NCI-H2081 (cell line): ENCODE data around the gene IGSF8.

Experiments used
- DNase-seq, 2 experiments: peaks; one replicate each; lab custom pipeline; 2025; lab: John Stamatoyannopoulos, UW

IGSF8 gene

GRCh38 chr1:160103658-160104408 lies 5.4 kb upstream of the IGSF8 start:
- no peak for DNase-seq

GRCh38 chr1:160101717-160102522 lies 3.5 kb upstream of the IGSF8 start:
- DNase-seq = no peak

DNA sequence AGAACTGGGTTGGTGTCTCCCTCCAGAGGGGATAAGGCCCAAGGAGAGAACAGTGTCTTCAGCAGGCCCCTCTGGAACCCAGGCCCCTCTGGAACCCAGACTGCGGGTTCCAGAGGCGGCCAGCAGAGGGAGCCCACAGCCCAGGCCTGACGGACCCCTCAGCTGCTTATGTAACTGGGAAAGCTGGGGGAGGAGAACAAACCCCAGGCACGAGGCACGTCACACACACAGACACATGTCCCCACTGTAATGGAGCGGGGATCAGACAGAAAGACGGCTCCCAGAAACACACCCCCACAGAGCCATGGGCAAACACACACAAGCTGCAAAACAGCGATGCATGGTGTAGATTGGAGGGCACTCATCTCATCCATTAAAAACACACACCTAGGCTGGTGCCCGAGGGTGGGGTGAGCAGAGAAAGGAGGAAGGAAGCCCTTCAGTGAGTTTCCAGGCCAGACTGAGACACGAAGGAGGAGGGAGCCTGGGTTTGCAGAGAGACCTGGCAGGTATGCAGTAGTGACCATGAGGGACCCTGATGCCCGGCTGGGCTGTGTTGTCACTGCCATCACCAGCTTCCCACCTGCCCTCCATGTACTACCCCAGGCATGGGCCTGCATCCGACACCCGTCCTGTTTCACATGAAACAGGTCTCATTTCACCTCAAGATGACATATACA lies 2.8 kb upstream of the IGSF8 start:
- peak; percentile 76 to 80 for DNase-seq

- DNase-seq = no peak
Observed at GRCh38 chr1:160099716-160100375, 1.4 kb upstream of the IGSF8 start.

- peak; percentile 92 to 99 for DNase-seq
Observed at GRCh38 chr1:160098852-160099561, 588 bp upstream of the IGSF8 start.

DNA sequence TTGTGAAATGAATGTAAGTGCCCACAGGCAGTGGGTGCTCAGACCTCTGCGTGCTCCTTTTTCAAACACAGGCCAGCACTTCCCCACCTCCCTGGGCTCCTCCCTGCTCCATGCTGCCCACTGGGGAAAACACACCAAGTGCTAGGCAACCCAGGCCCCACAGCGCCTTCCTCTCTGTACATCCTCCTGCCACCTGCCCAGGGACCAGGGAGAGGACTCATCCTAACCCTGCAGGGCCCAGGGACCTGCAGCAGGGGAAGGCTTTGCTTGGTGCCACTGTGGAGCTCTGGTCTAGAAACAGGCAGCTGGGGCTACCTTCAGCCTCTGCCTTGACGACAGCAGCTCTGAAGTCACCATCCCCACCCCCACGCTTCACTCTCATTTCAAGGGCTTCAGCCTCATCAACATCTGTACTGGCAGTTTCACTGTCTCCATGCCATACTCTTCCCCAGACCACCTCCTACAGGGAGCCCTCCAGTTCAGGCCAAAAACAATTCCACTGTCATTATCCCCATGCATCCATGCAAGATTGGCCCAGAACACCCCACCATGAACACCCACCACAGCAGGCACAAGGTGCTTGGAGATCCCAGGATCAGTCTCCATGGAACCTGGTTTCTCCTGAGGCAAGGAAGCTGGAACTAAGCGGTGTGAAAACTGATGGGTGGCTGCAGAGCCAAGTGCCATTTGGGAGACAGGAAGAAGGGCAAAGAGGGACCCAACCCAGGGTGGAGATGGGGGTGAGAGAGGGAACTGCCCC lies 1.1 kb downstream of the IGSF8 start:
- no peak for DNase-seq

DNA sequence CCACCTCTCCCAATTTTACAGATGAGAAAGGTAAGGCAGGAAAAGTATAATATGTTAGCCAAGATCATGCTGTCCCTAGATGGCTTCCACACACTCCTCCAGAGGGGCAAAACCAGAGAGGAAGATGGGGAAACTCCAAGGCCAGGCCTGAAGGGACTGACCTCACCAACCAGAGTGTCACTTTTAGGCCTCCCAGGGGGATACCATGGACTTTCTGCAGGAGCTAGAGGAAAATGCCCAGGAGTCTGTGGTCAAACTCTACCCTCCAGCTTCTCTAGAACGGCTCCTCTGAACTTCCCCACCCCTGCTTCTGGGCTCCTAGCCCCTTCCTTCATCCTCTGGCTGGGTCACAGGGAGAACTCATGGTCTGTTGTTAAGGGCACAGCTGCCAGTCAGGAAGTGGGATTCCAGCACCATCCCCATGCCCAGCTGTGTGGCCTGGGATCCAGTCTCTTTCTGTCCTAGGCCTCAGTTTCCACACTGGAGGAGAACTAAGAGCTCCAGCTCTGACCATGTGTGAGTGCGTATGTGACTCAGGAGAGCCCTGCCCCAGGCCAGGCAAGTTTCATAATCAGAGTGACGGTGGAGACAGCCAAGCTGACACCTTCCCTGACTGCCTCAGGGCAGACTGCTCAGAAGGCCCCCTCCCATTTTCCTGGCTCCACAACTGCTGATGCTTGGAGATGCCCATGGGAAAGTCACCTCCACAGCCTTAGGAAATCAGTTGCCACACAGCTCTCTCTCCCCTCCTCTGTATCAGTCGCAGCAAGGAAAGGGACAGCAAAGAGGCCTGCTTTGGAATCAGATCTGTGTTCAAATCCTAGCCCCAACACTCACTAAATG lies 1.9 kb downstream of the IGSF8 start:
- no peak for DNase-seq

- DNase-seq = no peak
Observed at GRCh38 chr1:160095382-160096105, 2.9 kb downstream of the IGSF8 start.

GRCh38 chr1:160094806-160095205 lies 3.6 kb downstream of the IGSF8 start:
- no peak for DNase-seq

- DNase-seq = no peak
Observed at GRCh38 chr1:160094291-160094625, 4.2 kb downstream of the IGSF8 start.

- DNase-seq = no peak
Observed at GRCh38 chr1:160093624-160094290, 4.7 kb downstream of the IGSF8 start.

GRCh38 chr1:160093069-160093395 lies 5.4 kb downstream of the IGSF8 start:
- no peak for DNase-seq

- DNase-seq = no peak
Observed at GRCh38 chr1:160092366-160093068, 5.9 kb downstream of the IGSF8 start.

- no peak for DNase-seq
Observed at GRCh38 chr1:160091666-160092223, 6.7 kb downstream of the IGSF8 start.

GRCh38 chr1:160090760-160091159 lies 7.7 kb downstream of the IGSF8 start:
- no peak for DNase-seq

DNA sequence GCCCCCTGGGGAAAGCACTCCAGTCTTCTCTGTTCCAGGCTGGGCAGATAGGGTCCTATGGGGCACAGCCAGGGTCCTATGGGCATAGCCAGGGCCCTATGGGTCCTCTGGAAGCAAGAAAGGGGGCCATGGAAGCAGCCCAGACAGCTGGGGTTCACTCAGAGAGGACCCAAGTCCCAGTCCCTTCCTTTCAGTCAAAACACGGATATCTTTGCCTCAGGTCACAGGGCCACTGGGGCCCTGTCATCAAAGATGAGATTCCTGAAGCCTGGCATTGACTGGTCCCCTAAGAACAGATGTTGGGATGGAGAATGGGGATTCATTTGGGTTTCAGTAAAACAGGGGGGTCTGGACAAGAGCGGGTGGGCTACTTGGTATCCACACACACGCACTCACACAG lies 8.5 kb downstream of the IGSF8 start:
- no peak for DNase-seq

DNA sequence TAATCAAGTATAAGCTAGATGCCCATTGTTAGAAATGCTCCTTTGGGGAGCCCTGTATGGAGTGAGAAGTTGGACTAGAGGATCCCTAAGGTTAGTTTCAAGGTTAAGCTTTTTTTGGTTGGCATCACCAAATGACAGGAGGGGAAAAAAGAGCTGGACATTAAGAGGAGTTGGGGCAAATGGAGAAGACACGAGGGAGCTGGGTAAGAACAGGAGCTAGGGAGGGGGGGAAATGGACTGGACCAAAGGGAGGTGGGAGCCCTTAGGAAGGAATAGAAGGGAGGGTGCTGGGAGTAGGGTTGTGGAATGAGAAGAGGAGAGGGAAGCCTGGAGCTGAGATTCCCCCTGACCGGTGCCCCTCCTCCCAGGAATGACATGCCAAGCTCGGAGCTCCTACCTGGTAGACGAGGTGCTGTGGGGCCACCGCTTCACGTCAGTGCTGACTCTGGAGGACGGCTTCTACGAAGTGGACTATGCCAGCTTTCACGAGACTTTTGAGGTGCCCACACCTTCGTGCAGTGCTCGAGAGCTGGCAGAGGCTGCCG lies 11.2 kb downstream of the IGSF8 start:
- no peak for DNase-seq

DNA sequence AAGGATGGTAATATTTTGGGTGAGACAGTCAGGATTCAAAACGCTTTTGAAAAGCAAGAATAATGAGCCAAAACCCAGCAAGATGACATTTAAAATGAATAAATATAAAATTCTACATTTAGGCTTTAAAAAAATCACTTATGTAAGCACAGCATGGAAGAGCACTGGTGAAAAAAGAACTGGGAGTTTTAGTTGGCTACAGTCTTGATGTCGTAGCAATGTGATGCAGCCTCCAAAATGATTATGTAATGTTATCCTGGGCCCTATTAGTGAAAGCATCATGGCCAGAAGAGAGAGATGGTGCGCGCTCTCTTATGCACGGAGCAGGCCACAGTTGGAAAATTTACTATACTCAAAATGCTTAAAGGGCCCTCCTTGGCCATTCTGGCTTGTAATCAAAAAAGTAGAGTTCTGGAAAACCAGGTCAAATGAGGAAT lies 11.9 kb downstream of the IGSF8 start:
- DNase-seq = no peak
